Measurements from ENCODE around the gene SLC7A6. TPM values are rescaled to one million over a fixed set of nuclear protein-coding genes. Genes with fewer than 3 reads are reported as not detected.

The SLC7A6 gene
- 19.4 and 29.7 TPM in 2 replicates for total RNA-seq

GRCh38 chr16:68264128-68265077, at the start of gene SLC7A6:
Gene SLC7A6, plus strand, starts transcription at chr16:68264526. Its CDS starts 10,201 bp downstream, at chr16:68274727.

GRCh38 chr16:68235887-68236136, 28.5 kb upstream of the SLC7A6 start, which contains the start of gene ESRP2:
Gene ESRP2, minus strand, starts transcription at chr16:68236127. Its CDS starts 82 bp downstream, at chr16:68236045.

GRCh38 chr16:68244903-68245853, 19.1 kb upstream of the SLC7A6 start, which contains the start of gene PLA2G15:
Gene PLA2G15, plus strand, starts transcription at chr16:68245373. Its CDS starts 54 bp downstream, at chr16:68245427.

GRCh38 chr16:68310774-68311511, 46.6 kb downstream of the SLC7A6 start, which contains the start of the genes PRMT7 and SLC7A6OS:
Gene PRMT7, plus strand, starts transcription at chr16:68311019. Its CDS starts 4,961 bp downstream, at chr16:68315980.
Gene SLC7A6OS, minus strand, starts transcription at chr16:68310946. Its CDS starts 20 bp downstream, at chr16:68310926.

Other genes with a start within 250 kb of the SLC7A6 start
- gene DPEP2NB, start 248.6 kb upstream of the SLC7A6 start, total RNA-seq, result not detected in 2 replicates
- gene DDX28, start 241.3 kb upstream of the SLC7A6 start, total RNA-seq, result 5.3 and 8.1 TPM in 2 replicates
- gene DUS2, start 241.2 kb upstream of the SLC7A6 start, total RNA-seq, result 16.5 and 19.5 TPM in 2 replicates
- gene NFATC3, start 179.2 kb upstream of the SLC7A6 start, total RNA-seq, result 21.0 and 22.1 TPM in 2 replicates
- 0.33 and 0.54 TPM in 2 replicates for gene ESRP2, start 28.4 kb upstream of the SLC7A6 start, total RNA-seq
- gene PLA2G15, start 19.2 kb upstream of the SLC7A6 start, total RNA-seq, result 22.2 and 31.4 TPM in 2 replicates
- 6.8 and 9.5 TPM in 2 replicates for gene SLC7A6OS, start 46.4 kb downstream of the SLC7A6 start, total RNA-seq
- gene PRMT7, start 46.5 kb downstream of the SLC7A6 start, total RNA-seq, result 37.2 and 39.9 TPM in 2 replicates
- gene SMPD3, start 184.0 kb downstream of the SLC7A6 start, total RNA-seq, result 0.05 TPM in 1 of 2 replicates, not detected in the other

Data from mammary microvascular endothelial cell (primary cell).